Right cardiac atrium (tissue), 5 donors: ENCODE measurements around the gene TIGD2. TPM values are rescaled to one million over a fixed set of nuclear protein-coding genes. Genes with fewer than 3 reads are reported as not detected.

ENCODE experiments used
- ATAC-seq, 2 donors: fragments of 200-7000 bp; cut with Tn5 transposase; one replicate each; pipeline versions ENCODE4 v1.8.0 to v1.9.1; 2020; ENCODE audit warnings: moderate library complexity in 2 of 2, mild to moderate bottlenecking in 1 of 2
- DNase-seq, 3 donors: peaks; one replicate each; pipeline ENCODE4 v3.0.0-alpha.2; 2020
- H3K27ac ChIP-seq: one replicate; pipeline ENCODE4 v1.5.1; 2013; ENCODE audit warnings: mild to moderate bottlenecking, low read length, control low read depth, moderate library complexity
- H3K27me3 ChIP-seq: one replicate; pipeline ENCODE4 v1.6.1; 2013; ENCODE audit not compliant: control insufficient read depth, insufficient read depth
- H3K4me1 ChIP-seq: one replicate; pipeline ENCODE4 v1.6.1; 2013; ENCODE audit warnings: low read length; ENCODE audit not compliant: control insufficient read depth, insufficient read depth
- H3K4me3 ChIP-seq: one replicate; pipeline ENCODE4 v1.5.1; 2013; ENCODE audit warnings: low read length, control low read depth
- H3K9me3 ChIP-seq: one replicate; pipeline ENCODE4 v1.6.1; 2013; ENCODE audit warnings: low read length; ENCODE audit not compliant: control insufficient read depth
- WGBS: extraction: QIAGEN DNeasy Blood & Tissue Kit; methylation state at CpG from one replicate; pipeline ENCODE4 v1.1.7; 2013; 5-methylcytosine and 5-hydroxymethylcytosine counted together
- intact Hi-C, 4 donors: fragments of 100-400 bp; cut with DNase I; formaldehyde crosslinking; loops; one replicate each; pipeline versions ENCODE4 v1.11.0 to v1.14.0; 2022 to 2023
- polyA plus RNA-seq: library from polyadenylated mRNA; stranded (reverse); fragments of 200-250 nt; gene quantifications from one replicate; pipeline ENCODE4 v1.2.3, GENCODE V29; 2013
- total RNA-seq, 4 donors: library from RNA; stranded (reverse); fragmentation: NEBNext Ultra II Directional; extraction: Animal tissue kit (Norgen Biotek cat#: 25700); gene quantifications; one replicate each; pipeline ENCODE4 v1.2.1, GENCODE V29; 2021
- donor health status: healthy with polysubstance abuse.
- donor health status: DM: no; HTN: yes; CAD: no.
- donor health status: DM: no; HTN: no; CAD: no.
- donor health status: DM: no; HTN: yes; CAD: no; lungs with severe emphysema.
- donor health status: DM: yes; HTN: yes; CAD: no.

The TIGD2 gene
- total and polyA plus RNA-seq, 5 donors, result 1.3 to 2.8 (median 2.2) TPM

GRCh38 chr4:89100853-89101252 lies 10.5 kb upstream of the TIGD2 start:
- Histone ChIP-seq H3K4me3 (no peak overlapping the region), H3K27ac (no peak overlapping the region), H3K9me3 (no peaks in the 10 kb centered on the region), H3K27me3 (no peaks in the 10 kb centered on the region), H3K4me1 (no peaks in the 10 kb centered on the region)
- intact Hi-C loops, result no loop called here
- DNase-seq (no peak), ATAC-seq (no peak)
- WGBS, result 72% methylated on average over 3 of the region's 3 CpGs

GRCh38 chr4:89101256-89102161 lies 9.8 kb upstream of the TIGD2 start:
- DNase-seq, result peak in 1 of 3 donors; percentile 16
- intact Hi-C loops, result no loop called here
- no peak for ATAC-seq
- Histone ChIP-seq H3K4me3 (no peak overlapping the region), H3K27ac (no peak overlapping the region), H3K9me3 (no peaks in the 10 kb centered on the region), H3K27me3 (no peaks in the 10 kb centered on the region), H3K4me1 (no peaks in the 10 kb centered on the region)
- WGBS, result 89% methylated on average over 11 of the region's 11 CpGs

GRCh38 chr4:89105726-89106125 lies 5.6 kb upstream of the TIGD2 start:
- no peak for DNase-seq
- Histone ChIP-seq H3K4me1 (peaks cover 3% of the 10 kb centered on the region), H3K27me3 (no peaks in the 10 kb centered on the region), H3K4me3 (no peak overlapping the region), H3K9me3 (no peaks in the 10 kb centered on the region), H3K27ac (no peak overlapping the region)
- no peak for ATAC-seq
- WGBS, result 90% methylated on average over 6 of the region's 6 CpGs
- intact Hi-C loops, result no loop called here

GRCh38 chr4:89108091-89108490 lies 3.2 kb upstream of the TIGD2 start:
- DNase-seq (peak in 1 of 3 donors; percentile 23), ATAC-seq (no peak)
- H3K9me3 ChIP-seq, result no peaks in the 10 kb centered on the region
- intact Hi-C loops, result no loop called here
- no peak overlapping the region for H3K4me3 ChIP-seq
- no peaks in the 10 kb centered on the region for H3K27me3 ChIP-seq
- H3K4me1 ChIP-seq, result peaks cover 3% of the 10 kb centered on the region
- WGBS, result 89% methylated on average over 4 of the region's 4 CpGs
- no peak overlapping the region for H3K27ac ChIP-seq

GRCh38 chr4:89109841-89110540 lies 1.3 kb upstream of the TIGD2 start:
- Histone ChIP-seq H3K9me3 (no peaks in the 10 kb centered on the region), H3K27me3 (no peaks in the 10 kb centered on the region), H3K4me1 (peaks cover 3% of the 10 kb centered on the region), H3K4me3 (peak overlapping the region; percentile 40), H3K27ac (no peak overlapping the region)
- DNase-seq (no peak), ATAC-seq (no peak)
- WGBS, result 29% methylated on average over 10 of the region's 10 CpGs
- intact Hi-C loops, result no loop called here

GRCh38 chr4:89110541-89110985 lies 770 bp upstream of the TIGD2 start:
- intact Hi-C loops, result no loop called here

GRCh38 chr4:89111833-89112563 lies 665 bp downstream of the TIGD2 start:
- ATAC-seq, result no peak
- H3K27me3 ChIP-seq, result no peaks in the 10 kb centered on the region
- WGBS, result 23% methylated on average over 15 of the region's 15 CpGs
- intact Hi-C loops, result no loop called here
- peaks cover 3% of the 10 kb centered on the region for H3K4me1 ChIP-seq
- DNase-seq, result no peak
- H3K9me3 ChIP-seq, result no peaks in the 10 kb centered on the region
- peak overlapping the region; percentile 40 for H3K4me3 ChIP-seq
- H3K27ac ChIP-seq, result peak overlapping the region; percentile 40

More at GRCh38 chr4:89110541-89110985, 770 bp upstream of the TIGD2 start:
- DNase-seq, result no peak
- Histone ChIP-seq H3K9me3 (no peaks in the 10 kb centered on the region), H3K4me1 (peaks cover 3% of the 10 kb centered on the region), H3K4me3 (peak overlapping the region; percentile 40), H3K27me3 (no peaks in the 10 kb centered on the region), H3K27ac (no peak overlapping the region)
- no peak for ATAC-seq
- 2% methylated on average over 30 of the region's 30 CpGs for whole genome bisulfite sequencing

GRCh38 chr4:89113415-89113814 lies 2.1 kb downstream of the TIGD2 start:
- intact Hi-C loops, result no loop called here
- no peak for DNase-seq
- no peaks in the 10 kb centered on the region for H3K27me3 ChIP-seq

GRCh38 chr4:89114100-89114499 lies 2.8 kb downstream of the TIGD2 start:
- no peaks in the 10 kb centered on the region for H3K9me3 ChIP-seq
- intact Hi-C loops, result no loop called here
- H3K4me3 ChIP-seq, result no peak overlapping the region
- 98% methylated on average over 3 of the region's 3 CpGs for WGBS
- H3K27me3 ChIP-seq, result no peaks in the 10 kb centered on the region
- DNase-seq (no peak), ATAC-seq (no peak)
- H3K27ac ChIP-seq, result no peak overlapping the region
- H3K4me1 ChIP-seq, result peaks cover 3% of the 10 kb centered on the region

More at GRCh38 chr4:89113415-89113814, 2.1 kb downstream of the TIGD2 start:
- Histone ChIP-seq H3K27ac (no peak overlapping the region), H3K9me3 (no peaks in the 10 kb centered on the region), H3K4me3 (no peak overlapping the region), H3K4me1 (peaks cover 3% of the 10 kb centered on the region)
- WGBS, result 95% methylated on average over 2 of the region's 2 CpGs
- ATAC-seq, result no peak

- Histone ChIP-seq H3K9me3 (no peaks in the 10 kb centered on the region), H3K27ac (no peak overlapping the region), H3K27me3 (no peaks in the 10 kb centered on the region), H3K4me3 (no peak overlapping the region), H3K4me1 (no peaks in the 10 kb centered on the region)
- DNase-seq (no peak), ATAC-seq (no peak)
- intact Hi-C loops, result no loop called here
- WGBS, result 97% methylated on average over 3 of the region's 3 CpGs
Observed at GRCh38 chr4:89117115-89117514, 5.8 kb downstream of the TIGD2 start.

GRCh38 chr4:89119166-89119565 lies 7.8 kb downstream of the TIGD2 start:
- H3K27me3 ChIP-seq, result no peaks in the 10 kb centered on the region
- no peak overlapping the region for H3K27ac ChIP-seq
- H3K4me1 ChIP-seq, result no peaks in the 10 kb centered on the region
- no peak overlapping the region for H3K4me3 ChIP-seq
- ATAC-seq, result no peak
- no peak for DNase-seq
- no peaks in the 10 kb centered on the region for H3K9me3 ChIP-seq
- WGBS, result 68% methylated on average over 1 of the region's 1 CpG
- intact Hi-C loops, result no loop called here
